HepG2 (cell line): Measurements from ENCODE around the gene MPC2.

Experiments
- CREB1 ChIP-seq, 2 experiments: fragments of 450-650 bp in 1 of 2; IDR thresholded peaks; 2 replicates each; pipeline ENCODE4 v1.6.1; 2016 to 2017; ENCODE audit warnings: control low read depth in 1 of 2, mild to moderate bottlenecking in 1 of 2, missing compliant biosample characterization in 1 of 2, missing genetic modification characterization in 1 of 2
- EZH2 ChIP-seq: conservative IDR thresholded peaks from 2 replicates; pipeline ENCODE4 v1.6.1; 2012; ENCODE audit warnings: mild to moderate bottlenecking, low read depth, low read length, moderate library complexity
- MIER2 ChIP-seq: IDR thresholded peaks from 2 replicates; pipeline ENCODE4 v1.6.1; 2016; ENCODE audit warnings: missing biosample characterization, missing genetic modification reagents
- MIER3 ChIP-seq: IDR thresholded peaks from 2 replicates; pipeline ENCODE4 v1.6.1; 2016; ENCODE audit warnings: missing compliant biosample characterization, borderline replicate concordance
- POLR2A ChIP-seq, 2 experiments: IDR thresholded peaks; 2 replicates each; pipeline ENCODE4 v1.6.1; 2011; ENCODE audit warnings: low read depth in 2 of 2, low read length in 2 of 2, mild to moderate bottlenecking in 1 of 2, moderate library complexity in 1 of 2; ENCODE audit not compliant: insufficient read depth in 1 of 2
- SP1 ChIP-seq, 2 experiments: fragments of 450-650 bp in 1 of 2; sonication (generic) in 1 of 2; formaldehyde crosslinking in 1 of 2; IDR thresholded peaks; 2 replicates each; pipeline versions ENCODE4 v1.4.0 to v1.6.1; 2016 to 2020; ENCODE audit warnings: missing genetic modification reagents in 1 of 2
- ZNF232 ChIP-seq: sonication (generic); formaldehyde crosslinking; IDR thresholded peaks from 2 replicates; pipeline ENCODE4 v1.4.0; 2020; ENCODE audit warnings: missing genetic modification reagents, borderline replicate concordance
- ZNF629 ChIP-seq: sonication (generic); formaldehyde crosslinking; conservative IDR thresholded peaks from 2 replicates; pipeline ENCODE4 v1.5.0; 2020; ENCODE audit warnings: missing genetic modification reagents
- ZNF7 ChIP-seq: IDR thresholded peaks from 2 replicates; pipeline ENCODE4 v1.6.1; 2016; ENCODE audit warnings: missing biosample characterization, missing genetic modification reagents
- ZNF713 ChIP-seq: sonication (generic); formaldehyde crosslinking; IDR thresholded peaks from 2 replicates; pipeline ENCODE4 v1.4.0; 2020; ENCODE audit warnings: mild to moderate bottlenecking, missing genetic modification reagents
- TF ChIP-seq, protein P1 (sequence below): sonication (generic); formaldehyde crosslinking; IDR thresholded peaks from 2 replicates; pipeline ENCODE4 v1.5.0; 2020; ENCODE audit warnings: mild to moderate bottlenecking, missing genetic modification reagents, moderate library complexity

DNA sequence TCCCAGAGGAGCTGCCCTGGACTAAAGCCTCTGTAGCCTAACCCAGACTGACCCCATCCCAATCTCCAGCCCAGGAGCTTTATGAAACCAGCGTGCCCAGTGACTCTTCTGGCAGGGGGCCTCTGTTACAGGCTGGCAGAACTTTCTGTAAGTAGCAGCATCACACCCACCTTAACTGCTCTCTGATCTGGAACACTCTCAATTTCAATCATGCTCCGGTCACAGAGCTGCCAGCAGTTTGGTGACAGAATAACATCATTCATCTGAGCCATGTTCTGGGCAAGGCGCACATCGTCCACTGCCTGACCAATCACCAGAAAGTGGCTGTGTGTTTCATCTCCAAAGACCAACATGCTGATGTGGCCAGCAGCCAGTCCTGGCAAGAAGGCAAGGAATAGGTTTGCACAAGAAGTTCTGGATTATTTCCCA is 37.6 kb downstream of the MPC2 start:
- TF ChIP-seq ZNF713 (CRISPR knock-in tag) = no peak
- TF ChIP-seq ZNF7 (CRISPR knock-in tag) = no peak
- TF ChIP-seq MIER3 (CRISPR knock-in tag) = no peak
- TF ChIP-seq EZH2 = no peak
- TF ChIP-seq, protein P1, sequence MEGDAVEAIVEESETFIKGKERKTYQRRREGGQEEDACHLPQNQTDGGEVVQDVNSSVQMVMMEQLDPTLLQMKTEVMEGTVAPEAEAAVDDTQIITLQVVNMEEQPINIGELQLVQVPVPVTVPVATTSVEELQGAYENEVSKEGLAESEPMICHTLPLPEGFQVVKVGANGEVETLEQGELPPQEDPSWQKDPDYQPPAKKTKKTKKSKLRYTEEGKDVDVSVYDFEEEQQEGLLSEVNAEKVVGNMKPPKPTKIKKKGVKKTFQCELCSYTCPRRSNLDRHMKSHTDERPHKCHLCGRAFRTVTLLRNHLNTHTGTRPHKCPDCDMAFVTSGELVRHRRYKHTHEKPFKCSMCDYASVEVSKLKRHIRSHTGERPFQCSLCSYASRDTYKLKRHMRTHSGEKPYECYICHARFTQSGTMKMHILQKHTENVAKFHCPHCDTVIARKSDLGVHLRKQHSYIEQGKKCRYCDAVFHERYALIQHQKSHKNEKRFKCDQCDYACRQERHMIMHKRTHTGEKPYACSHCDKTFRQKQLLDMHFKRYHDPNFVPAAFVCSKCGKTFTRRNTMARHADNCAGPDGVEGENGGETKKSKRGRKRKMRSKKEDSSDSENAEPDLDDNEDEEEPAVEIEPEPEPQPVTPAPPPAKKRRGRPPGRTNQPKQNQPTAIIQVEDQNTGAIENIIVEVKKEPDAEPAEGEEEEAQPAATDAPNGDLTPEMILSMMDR (CRISPR knock-in tag) = no peak
- TF ChIP-seq POLR2A (IDR thresholded peaks at IDR 0.05; ENCODE audit: insufficient read depth in 1 of 2, low read depth in 2 of 2, low read length in 2 of 2) = no peak
- no peak for TF ChIP-seq ZNF232 (CRISPR knock-in tag)
- no peak for TF ChIP-seq CREB1 (IDR thresholded peaks at IDR 0.05)
- TF ChIP-seq CREB1 (CRISPR knock-in tag; IDR thresholded peaks at IDR 0.05) = no peak
- no peak for TF ChIP-seq SP1 (IDR thresholded peaks at IDR 0.05)
- TF ChIP-seq SP1 (CRISPR knock-in tag; IDR thresholded peaks at IDR 0.05) = no peak
- TF ChIP-seq MIER2 = no peak
- TF ChIP-seq ZNF629 = no peak
